Mesenchymal stem cell (in vitro differentiated cells and primary cell): ENCODE measurements around the gene CPNE7.
A peak's percentile ranks its signal among the peaks of the same experiment; 100 is the strongest.

Experiments used
- DNase-seq: peaks from one replicate; pipeline ENCODE4 v3.0.0-alpha.2; 2013
- H2AFZ ChIP-seq: one replicate; pipeline ENCODE4 v1.6.1; 2013; ENCODE audit warnings: low read depth, mild to moderate bottlenecking, control low read depth, inconsistent platforms, low read length, moderate library complexity
- H2AK5ac ChIP-seq: 2 replicates; pipeline ENCODE4 v1.6.1; 2013; ENCODE audit warnings: low read length, moderate library complexity, mild to moderate bottlenecking, inconsistent platforms; ENCODE audit not compliant: severe bottlenecking
- H2BK120ac ChIP-seq: one replicate; pipeline ENCODE4 v1.6.1; 2013; ENCODE audit warnings: low read depth, mild to moderate bottlenecking, inconsistent platforms, low read length, moderate library complexity
- H2BK12ac ChIP-seq, 2 experiments: one replicate each; pipeline ENCODE4 v1.6.1; 2013; ENCODE audit warnings: inconsistent platforms in 2 of 2, low read length in 2 of 2, mild to moderate bottlenecking in 2 of 2, moderate library complexity in 2 of 2, control low read depth in 1 of 2
- H2BK15ac ChIP-seq: one replicate; pipeline ENCODE4 v1.6.1; 2013; ENCODE audit warnings: mild to moderate bottlenecking, low read depth, inconsistent platforms; ENCODE audit not compliant: poor library complexity, severe bottlenecking
- H2BK5ac ChIP-seq: 2 replicates; pipeline ENCODE4 v1.6.1; 2013; ENCODE audit warnings: low read depth, mild to moderate bottlenecking, low read length, control low read depth, inconsistent platforms; ENCODE audit not compliant: poor library complexity, severe bottlenecking
- H3K14ac ChIP-seq, 2 experiments: one replicate each; pipeline ENCODE4 v1.6.1; 2013; ENCODE audit warnings: inconsistent platforms in 2 of 2, low read length in 2 of 2, control low read depth in 1 of 2, mild to moderate bottlenecking in 1 of 2, moderate library complexity in 1 of 2
- H3K18ac ChIP-seq, 2 experiments: one replicate each; pipeline ENCODE4 v1.6.1; 2013; ENCODE audit warnings: inconsistent platforms in 2 of 2, low read length in 2 of 2, control low read depth in 1 of 2, low read depth in 1 of 2, mild to moderate bottlenecking in 1 of 2
- H3K23ac ChIP-seq, 2 experiments: one replicate each; pipeline ENCODE4 v1.6.1; 2013; ENCODE audit warnings: inconsistent platforms in 2 of 2, low read length in 2 of 2, mild to moderate bottlenecking in 2 of 2, moderate library complexity in 2 of 2, control low read depth in 1 of 2
- H3K27ac ChIP-seq: 2 replicates; pipeline ENCODE4 v1.5.1; 2013; ENCODE audit warnings: mild to moderate bottlenecking, moderate library complexity, low read length, control low read depth, inconsistent platforms; ENCODE audit not compliant: poor library complexity, severe bottlenecking
- H3K27me3 ChIP-seq, 2 experiments: 2 replicates each; pipeline versions ENCODE4 v1.6.1 to v1.7.0; 2013; ENCODE audit warnings: low read length in 2 of 2, mild to moderate bottlenecking in 2 of 2, moderate library complexity in 2 of 2, control low read depth in 1 of 2, inconsistent platforms in 1 of 2; ENCODE audit not compliant: control insufficient read depth in 1 of 2, insufficient read depth in 1 of 2
- H3K36me3 ChIP-seq, 2 experiments: 2 replicates each; pipeline versions ENCODE4 v1.6.1 to v1.7.0; 2013; ENCODE audit warnings: low read length in 2 of 2, control low read depth in 1 of 2, inconsistent platforms in 1 of 2, low read depth in 1 of 2, mild to moderate bottlenecking in 1 of 2; ENCODE audit not compliant: insufficient read depth in 2 of 2, control insufficient read depth in 1 of 2
- H3K4ac ChIP-seq, 2 experiments: one replicate each; pipeline ENCODE4 v1.6.1; 2013; ENCODE audit warnings: inconsistent platforms in 2 of 2, low read length in 2 of 2, mild to moderate bottlenecking in 2 of 2, moderate library complexity in 2 of 2, control low read depth in 1 of 2, low read depth in 1 of 2
- H3K4me1 ChIP-seq: 2 replicates; pipeline ENCODE4 v1.6.1; 2013; ENCODE audit warnings: low read depth, low read length, control low read depth; ENCODE audit not compliant: control insufficient read depth, insufficient read depth
- H3K4me2 ChIP-seq: 2 replicates; pipeline ENCODE4 v1.6.1; 2013; ENCODE audit warnings: low read length, mild to moderate bottlenecking, inconsistent platforms; ENCODE audit not compliant: poor library complexity, severe bottlenecking
- H3K4me3 ChIP-seq, 2 experiments: 2 replicates each; pipeline versions ENCODE4 v1.5.1 to v1.7.0; 2013; ENCODE audit warnings: low read length in 2 of 2, mild to moderate bottlenecking in 2 of 2, control low read depth in 1 of 2, low read depth in 1 of 2; ENCODE audit not compliant: insufficient read depth in 1 of 2
- H3K79me1 ChIP-seq: replicated peaks from 2 replicates; pipeline ENCODE4 v1.6.1; 2013; ENCODE audit warnings: mild to moderate bottlenecking, control low read depth, low read length, inconsistent platforms; ENCODE audit not compliant: poor library complexity, severe bottlenecking
- H3K9ac ChIP-seq: 2 replicates; pipeline ENCODE4 v1.7.0; 2013; ENCODE audit warnings: mild to moderate bottlenecking, low read length, moderate library complexity
- H3K9me3 ChIP-seq: 2 replicates; pipeline ENCODE4 v1.7.0; 2013; ENCODE audit warnings: mild to moderate bottlenecking, low read length; ENCODE audit not compliant: control insufficient read depth
- H4K8ac ChIP-seq: one replicate; pipeline ENCODE4 v1.6.1; 2013; ENCODE audit warnings: inconsistent platforms, mild to moderate bottlenecking, low read length, moderate library complexity
- H4K91ac ChIP-seq: one replicate; pipeline ENCODE4 v1.6.1; 2013; ENCODE audit warnings: mild to moderate bottlenecking, low read length, inconsistent platforms
- WGBS: methylation state at CpG from one replicate; pipeline ENCODE4 v1.1.7; 2013; ENCODE audit warnings: mixed read lengths; 5-methylcytosine and 5-hydroxymethylcytosine counted together

CPNE7 gene

GRCh38 chr16:89620406-89620841, 44.9 kb downstream of the CPNE7 start:
- Histone ChIP-seq H4K8ac (no peak overlapping the region), H2BK5ac (no peak overlapping the region), H3K18ac (no peak overlapping the region), H2BK15ac (no peak overlapping the region), H3K14ac (no peak overlapping the region), H3K4me2 (no peak overlapping the region), H2AFZ (no peak overlapping the region), H4K91ac (no peak overlapping the region), H3K4ac (no peak overlapping the region), H3K23ac (no peak overlapping the region), H3K27ac (no peak overlapping the region), H3K79me1 (no peaks in the 10 kb centered on the region), H2AK5ac (no peak overlapping the region), H3K9ac (no peak overlapping the region), H2BK12ac (no peak overlapping the region), H3K9me3 (no peaks in the 10 kb centered on the region), H3K36me3 (no peaks in the 10 kb centered on the region), H3K27me3 (peaks cover 48 to 75% of the 10 kb centered on the region in 2 experiments), H2BK120ac (no peak overlapping the region), H3K4me1 (peaks cover 27% of the 10 kb centered on the region), H3K4me3 (no peak overlapping the region)
- WGBS = 80% methylated on average over 16 of the region's 16 CpGs
- no peak for DNase-seq

GRCh38 chr16:89621136-89621697, 45.7 kb downstream of the CPNE7 start:
- no peak overlapping the region for H3K4me2 ChIP-seq

GRCh38 chr16:89621698-89622409, 46.3 kb downstream of the CPNE7 start:
- WGBS = 90% methylated on average over 27 of the region's 32 CpGs
- Histone ChIP-seq H3K9me3 (no peaks in the 10 kb centered on the region), H3K79me1 (no peaks in the 10 kb centered on the region), H3K4me2 (no peak overlapping the region), H2BK5ac (no peak overlapping the region), H2BK12ac (no peak overlapping the region), H3K27me3 (peaks cover 53 to 71% of the 10 kb centered on the region in 2 experiments), H2AFZ (no peak overlapping the region), H2BK120ac (no peak overlapping the region), H4K91ac (no peak overlapping the region), H3K4ac (no peak overlapping the region), H3K23ac (no peak overlapping the region), H3K27ac (no peak overlapping the region), H3K4me3 (no peak overlapping the region), H4K8ac (no peak overlapping the region), H3K4me1 (peaks cover 27% of the 10 kb centered on the region), H2BK15ac (no peak overlapping the region), H3K18ac (no peak overlapping the region), H3K36me3 (no peaks in the 10 kb centered on the region), H2AK5ac (no peak overlapping the region), H3K9ac (no peak overlapping the region), H3K14ac (peak overlapping the region in 1 of 2 experiments; percentile 36)
- no peak for DNase-seq

More at GRCh38 chr16:89621136-89621697, 45.7 kb downstream of the CPNE7 start:
- no peak overlapping the region for H3K4ac ChIP-seq
- no peak overlapping the region for H2BK5ac ChIP-seq
- H3K4me3 ChIP-seq = no peak overlapping the region
- H3K4me1 ChIP-seq = peaks cover 27% of the 10 kb centered on the region
- no peak overlapping the region for H3K9ac ChIP-seq
- H2BK12ac ChIP-seq = no peak overlapping the region
- H3K9me3 ChIP-seq = no peaks in the 10 kb centered on the region
- H3K36me3 ChIP-seq = no peaks in the 10 kb centered on the region
- H2AK5ac ChIP-seq = no peak overlapping the region
- no peak overlapping the region for H4K8ac ChIP-seq
- H2AFZ ChIP-seq = no peak overlapping the region
- WGBS = 88% methylated on average over 18 of the region's 18 CpGs
- DNase-seq = no peak
- no peak overlapping the region for H3K23ac ChIP-seq
- peaks cover 53 to 76% of the 10 kb centered on the region in 2 experiments for H3K27me3 ChIP-seq
- no peak overlapping the region for H2BK15ac ChIP-seq
- H3K18ac ChIP-seq = no peak overlapping the region
- H3K79me1 ChIP-seq = no peaks in the 10 kb centered on the region
- no peak overlapping the region for H3K14ac ChIP-seq
- H4K91ac ChIP-seq = no peak overlapping the region
- no peak overlapping the region for H2BK120ac ChIP-seq
- no peak overlapping the region for H3K27ac ChIP-seq

GRCh38 chr16:89623511-89624261, 48.1 kb downstream of the CPNE7 start:
- Histone ChIP-seq H3K18ac (no peak overlapping the region), H2BK120ac (no peak overlapping the region), H3K79me1 (no peaks in the 10 kb centered on the region), H3K27me3 (peaks cover 53 to 62% of the 10 kb centered on the region in 2 experiments), H3K9me3 (no peaks in the 10 kb centered on the region), H3K9ac (peak overlapping the region; percentile 10), H3K4me3 (peak overlapping the region in 1 of 2 experiments; percentile 50), H3K4ac (no peak overlapping the region), H2BK5ac (no peak overlapping the region), H3K14ac (no peak overlapping the region), H2BK12ac (no peak overlapping the region), H2BK15ac (no peak overlapping the region), H3K4me2 (no peak overlapping the region), H2AFZ (no peak overlapping the region), H3K23ac (no peak overlapping the region), H4K8ac (no peak overlapping the region), H4K91ac (no peak overlapping the region), H3K36me3 (no peaks in the 10 kb centered on the region), H3K27ac (no peak overlapping the region), H3K4me1 (peaks cover 22% of the 10 kb centered on the region), H2AK5ac (peak overlapping the region; percentile 6)
- 66% methylated on average over 28 of the region's 28 CpGs for WGBS
- no peak for DNase-seq
